Measurements from ENCODE around the gene ZNRF2. TPM values are rescaled to one million over a fixed set of nuclear protein-coding genes. Genes with fewer than 3 reads are reported as not detected.

ZNRF2 gene
- total and polyA plus RNA-seq, 2 of the 4 experiments (the other 2 are of a cell fraction) = 0.31 to 0.54 TPM

DNA sequence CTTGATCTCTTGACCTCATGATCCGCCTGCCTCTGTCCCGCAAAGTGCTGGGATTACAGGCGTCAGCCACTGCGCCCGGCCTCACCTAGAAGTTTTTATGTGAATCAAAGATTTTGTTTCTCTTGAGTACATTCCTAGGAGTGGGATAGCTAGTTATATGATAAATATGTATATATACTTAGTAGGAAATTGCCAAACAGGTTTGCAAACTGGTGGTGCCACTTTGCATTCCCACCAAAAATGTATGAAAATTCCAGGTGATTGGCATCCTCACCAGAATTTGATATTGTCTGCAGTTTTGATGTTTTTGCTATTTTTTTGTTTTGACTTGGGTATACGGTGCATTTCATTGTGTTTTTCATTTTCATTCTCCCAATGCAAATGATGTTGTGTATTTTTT lies 107.4 kb downstream of the ZNRF2 start:
- CTCF ChIA-PET = no interaction called here
- TF ChIP-seq CEBPB (IDR thresholded peaks at IDR 0.05; ENCODE audit: low read depth, low read length) (no peak), RCOR1 (IDR thresholded peaks at IDR 0.05; ENCODE audit: insufficient replicate concordance, low read length) (no peak), RFX5 (IDR thresholded peaks at IDR 0.05; ENCODE audit: low read depth, low read length) (no peak), BHLHE40 (IDR thresholded peaks at IDR 0.05; ENCODE audit: low read depth, low read length) (no peak), MXI1 (IDR thresholded peaks at IDR 0.05; ENCODE audit: borderline replicate concordance, low read depth, low read length) (no peak), NFE2L2 (IDR thresholded peaks at IDR 0.05; ENCODE audit: low read depth, low read length) (no peak), SMC3 (IDR thresholded peaks at IDR 0.05; ENCODE audit: low read depth, low read length) (no peak), RAD21 (IDR thresholded peaks at IDR 0.05; ENCODE audit: low read length) (no peak), CHD1 (IDR thresholded peaks at IDR 0.05; ENCODE audit: low read depth, low read length) (no peak), POLR2A (IDR thresholded peaks at IDR 0.05; ENCODE audit: low read depth, low read length) (no peak), MAZ (IDR thresholded peaks at IDR 0.05; ENCODE audit: borderline replicate concordance, low read depth, low read length) (no peak)
- TF ChIP-seq, protein P1, sequence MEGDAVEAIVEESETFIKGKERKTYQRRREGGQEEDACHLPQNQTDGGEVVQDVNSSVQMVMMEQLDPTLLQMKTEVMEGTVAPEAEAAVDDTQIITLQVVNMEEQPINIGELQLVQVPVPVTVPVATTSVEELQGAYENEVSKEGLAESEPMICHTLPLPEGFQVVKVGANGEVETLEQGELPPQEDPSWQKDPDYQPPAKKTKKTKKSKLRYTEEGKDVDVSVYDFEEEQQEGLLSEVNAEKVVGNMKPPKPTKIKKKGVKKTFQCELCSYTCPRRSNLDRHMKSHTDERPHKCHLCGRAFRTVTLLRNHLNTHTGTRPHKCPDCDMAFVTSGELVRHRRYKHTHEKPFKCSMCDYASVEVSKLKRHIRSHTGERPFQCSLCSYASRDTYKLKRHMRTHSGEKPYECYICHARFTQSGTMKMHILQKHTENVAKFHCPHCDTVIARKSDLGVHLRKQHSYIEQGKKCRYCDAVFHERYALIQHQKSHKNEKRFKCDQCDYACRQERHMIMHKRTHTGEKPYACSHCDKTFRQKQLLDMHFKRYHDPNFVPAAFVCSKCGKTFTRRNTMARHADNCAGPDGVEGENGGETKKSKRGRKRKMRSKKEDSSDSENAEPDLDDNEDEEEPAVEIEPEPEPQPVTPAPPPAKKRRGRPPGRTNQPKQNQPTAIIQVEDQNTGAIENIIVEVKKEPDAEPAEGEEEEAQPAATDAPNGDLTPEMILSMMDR (conservative IDR thresholded peaks at IDR 0.05; ENCODE audit: low read depth, low read length) = no peak
- TF ChIP-seq, protein P2, sequence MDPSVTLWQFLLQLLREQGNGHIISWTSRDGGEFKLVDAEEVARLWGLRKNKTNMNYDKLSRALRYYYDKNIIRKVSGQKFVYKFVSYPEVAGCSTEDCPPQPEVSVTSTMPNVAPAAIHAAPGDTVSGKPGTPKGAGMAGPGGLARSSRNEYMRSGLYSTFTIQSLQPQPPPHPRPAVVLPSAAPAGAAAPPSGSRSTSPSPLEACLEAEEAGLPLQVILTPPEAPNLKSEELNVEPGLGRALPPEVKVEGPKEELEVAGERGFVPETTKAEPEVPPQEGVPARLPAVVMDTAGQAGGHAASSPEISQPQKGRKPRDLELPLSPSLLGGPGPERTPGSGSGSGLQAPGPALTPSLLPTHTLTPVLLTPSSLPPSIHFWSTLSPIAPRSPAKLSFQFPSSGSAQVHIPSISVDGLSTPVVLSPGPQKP (IDR thresholded peaks at IDR 0.05; ENCODE audit: borderline replicate concordance, low read depth, low read length) = no peak
- no peak overlapping the region for H3K9ac ChIP-seq (ENCODE audit: low read depth, low read length)
- no peak overlapping the region for H2BK20ac ChIP-seq (ENCODE audit: low read depth, low read length)
- H4K20me1 ChIP-seq (ENCODE audit: insufficient read depth, low read length) = no peaks in the 10 kb centered on the region
- H2BK120ac ChIP-seq (ENCODE audit: low read depth, low read length) = no peak overlapping the region
- H2AK5ac ChIP-seq (ENCODE audit: low read depth, low read length) = no peak overlapping the region
- H3K4me3 ChIP-seq (ENCODE audit: insufficient read depth, low read depth, low read length) = no peak overlapping the region
- no peak overlapping the region for H2AK9ac ChIP-seq (replicated peaks; ENCODE audit: low read depth, low read length, poor library complexity)
- H3K56ac ChIP-seq (ENCODE audit: extremely low read depth, insufficient read depth, low read length) = no peak overlapping the region
- no peak overlapping the region for H3K23ac ChIP-seq (ENCODE audit: low read depth, low read length)
- BruUV-seq (replicated peaks) = no TSS peak
- no peak overlapping the region for H4K5ac ChIP-seq (ENCODE audit: low read depth, low read length)
- ATAC-seq (ENCODE audit: low read depth) = no peak
- no peaks in the 10 kb centered on the region for H3K9me3 ChIP-seq (ENCODE audit: control insufficient read depth, insufficient read depth, low read length)
- no peak overlapping the region for H4K91ac ChIP-seq (ENCODE audit: insufficient read depth, low read depth, low read length)
- no peak overlapping the region for H3K18ac ChIP-seq (ENCODE audit: low read depth, low read length)
- dilution Hi-C loops (cut with HindIII; ENCODE audit: low sequenced_read_pairs, unreplicated experiment) (no loop called here), intact Hi-C loops (cut with micrococcal nuclease) (no loop called here), in situ Hi-C loops (cut with MboI; ENCODE audit: low sequenced_read_pairs) (no loop called here)
- H2BK15ac ChIP-seq (ENCODE audit: low read depth, low read length) = no peak overlapping the region
- no peak overlapping the region for H3K4me2 ChIP-seq (ENCODE audit: low read depth, low read length)
- H3K4ac ChIP-seq (ENCODE audit: low read depth, low read length) = no peak overlapping the region
- H2BK5ac ChIP-seq (ENCODE audit: low read depth, low read length, poor library complexity, severe bottlenecking) = no peak overlapping the region
- POLR2A ChIA-PET (ENCODE audit: unreplicated experiment) = no interaction called here
- no peak overlapping the region for H4K8ac ChIP-seq (ENCODE audit: low read depth in 2 of 2, low read length in 2 of 2)
- H2AFZ ChIP-seq (replicated peaks; ENCODE audit: low read length, poor library complexity) = no peak overlapping the region
- H3K14ac ChIP-seq (replicated peaks; ENCODE audit: low read depth, low read length) = no peak overlapping the region
- WGBS, 2 experiments (ENCODE audit: extremely low coverage in 2 of 2, insufficient read length in 1 of 2) = no CpG with 5 or more reads among the region's 6 CpGs
- no peaks in the 10 kb centered on the region for H3K27me3 ChIP-seq (ENCODE audit: control insufficient read depth, insufficient read depth, low read length)
- H3K36me3 ChIP-seq (ENCODE audit: control insufficient read depth, insufficient read depth, low read length) = no peaks in the 10 kb centered on the region
- H3K27ac ChIP-seq (ENCODE audit: insufficient read depth, low read length) = no peak overlapping the region
- H3K79me1 ChIP-seq (ENCODE audit: low read depth in 1 of 2, low read length in 2 of 2) = no peaks in the 10 kb centered on the region
- H3K4me1 ChIP-seq (ENCODE audit: control insufficient read depth, insufficient read depth, low read length) = no peaks in the 10 kb centered on the region
- no peaks in the 10 kb centered on the region for H3K9me1 ChIP-seq (ENCODE audit: insufficient read depth, low read length)
- no peak for DNase-seq

Measured in IMR-90 (cell line).